GM13976 (cell line): Measurements from ENCODE around the gene BLZF1.
"Not testable (repeated sequence)": the region's sequence is repeated elsewhere in the genome, so short reads cannot be mapped to it uniquely, and the experiment has no call there.

Experiments
- DNase-seq: peaks from one replicate; pipeline ENCODE4 v3.0.0; 2012; ENCODE audit warnings: low spot score
- CTCF ChIP-seq: IDR thresholded peaks from 2 replicates; pipeline ENCODE4 v1.5.1; 2012; ENCODE audit warnings: borderline replicate concordance, mild to moderate bottlenecking; ENCODE audit not compliant: insufficient read depth; ENCODE audit errors: extremely low read depth, missing control alignments, control extremely low read depth
- in situ Hi-C: fragments of 300-500 bp; cut with MboI; formaldehyde crosslinking; loops from one replicate; pipeline ENCODE4 v1.12.0; 2022; ENCODE audit warnings: low sequenced_read_pairs, mixed read lengths, inconsistent platforms; ENCODE audit not compliant: unreplicated experiment

Gene BLZF1

GRCh38 chr1:169395955-169396354, 28.0 kb downstream of the BLZF1 start:
- no peak for TF ChIP-seq CTCF
- in situ Hi-C loops: no loop called here
- DNase-seq: no peak

DNA sequence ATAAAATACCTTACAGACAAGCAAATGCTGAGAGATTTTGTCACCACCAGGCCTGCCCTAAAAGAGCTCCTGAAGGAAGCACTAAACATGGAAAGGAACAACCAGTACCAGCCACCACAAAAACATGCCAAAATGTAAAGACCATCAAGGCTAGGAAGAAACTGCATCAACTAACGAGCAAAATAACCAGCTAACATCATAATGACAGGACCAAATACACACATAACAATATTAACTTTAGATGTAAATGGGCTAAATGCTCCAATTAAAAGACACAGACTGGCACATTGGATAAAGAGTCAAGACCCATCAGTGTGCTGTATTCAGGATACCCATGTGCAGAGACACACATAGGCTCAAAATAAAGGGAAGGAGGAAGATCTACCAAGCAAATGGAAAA, 34.6 kb downstream of the BLZF1 start:
- in situ Hi-C loops, DNase-seq: not testable (repeated sequence)

GRCh38 chr1:169408340-169408739, 40.3 kb downstream of the BLZF1 start:
- in situ Hi-C loops, DNase-seq: not testable (repeated sequence)

DNA sequence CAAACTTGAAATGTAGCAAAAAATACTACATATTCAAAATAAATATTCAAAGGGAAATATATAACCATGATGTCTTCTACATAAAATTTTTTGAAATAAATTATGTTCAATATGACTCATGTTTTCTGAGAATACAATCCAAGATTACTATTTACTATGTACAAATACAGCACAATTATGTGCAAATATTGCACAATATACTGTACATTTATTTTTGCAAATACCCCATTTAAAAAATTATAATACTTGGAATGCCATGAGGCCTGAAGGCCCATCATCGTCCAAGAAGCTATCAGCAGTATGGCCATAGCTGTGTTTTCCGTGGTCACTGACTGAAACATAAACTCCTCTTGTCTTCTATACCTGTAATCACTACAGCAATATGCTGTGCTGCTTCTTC, 47.0 kb downstream of the BLZF1 start:
- no peak for TF ChIP-seq CTCF
- no peak for DNase-seq
- in situ Hi-C loops: no loop called here

DNA sequence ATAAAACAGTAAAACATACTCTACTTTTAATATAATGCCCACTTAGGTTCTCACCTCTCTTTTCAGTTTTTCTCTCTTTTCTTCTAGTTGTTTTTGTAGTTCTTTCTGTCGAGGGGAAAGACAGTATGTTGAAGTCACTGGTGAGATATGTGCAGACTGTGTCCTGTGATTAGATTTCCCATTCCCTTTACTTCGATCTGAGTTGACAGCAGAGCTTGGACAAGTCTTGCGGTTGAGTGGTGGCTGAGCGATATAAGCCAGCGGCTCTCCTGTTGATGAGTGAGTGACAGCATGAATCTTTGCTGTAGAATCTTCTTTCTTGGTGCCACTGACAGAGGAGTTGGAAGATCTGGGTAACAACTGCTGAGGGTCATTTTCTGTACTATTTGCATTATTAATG, 53.3 kb downstream of the BLZF1 start:
- TF ChIP-seq CTCF: no peak
- in situ Hi-C loops: no loop called here
- no peak for DNase-seq

- no peak for DNase-seq
- TF ChIP-seq CTCF: no peak
- in situ Hi-C loops: no loop called here
These were observed 58.2 kb downstream of the BLZF1 start for GRCh38 chr1:169426174-169426705.

DNA sequence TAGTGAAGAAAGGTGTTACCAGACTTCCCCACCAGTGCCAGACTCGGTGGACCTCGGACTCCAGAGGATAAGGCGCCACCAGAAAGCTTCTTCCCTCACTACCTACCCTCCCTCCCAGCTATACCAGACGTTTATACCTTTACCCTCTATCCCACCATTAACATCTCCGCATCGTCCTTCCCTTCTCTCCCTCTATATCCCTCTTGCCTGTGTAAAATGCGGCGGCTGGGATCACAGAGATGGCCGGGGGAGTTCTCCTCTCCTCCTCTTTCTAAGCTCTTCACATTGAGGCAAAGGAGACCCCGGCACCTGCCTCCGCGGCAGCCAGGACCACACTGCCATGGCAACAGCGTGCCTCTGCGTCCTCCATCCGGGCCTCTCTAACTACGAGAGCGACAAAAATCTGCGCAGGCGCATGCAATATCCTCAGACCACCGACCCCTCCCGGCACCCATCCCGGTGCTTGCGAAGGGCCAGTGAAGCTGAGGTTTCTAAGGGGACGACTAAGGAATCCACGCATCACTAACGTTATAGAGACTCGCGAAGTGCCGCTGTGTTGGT, 59.2 kb downstream of the BLZF1 start, which contains the start of gene CCDC181:
CCDC181 (minus strand) TSS at position 394 of the 561 bp plus-strand sequence. CDS start 2,547 bp downstream, outside the sequence.
- in situ Hi-C loops: no loop called here
- no peak for TF ChIP-seq CTCF
- DNase-seq: peak; percentile 35
